Stomach (tissue), 4 donors: ENCODE measurements around the gene IYD.

Experiments
- EP300 ChIP-seq: sonication (generic); formaldehyde crosslinking; IDR thresholded peaks from one replicate; pipeline ENCODE4 v1.6.1; 2017; ENCODE audit warnings: antibody characterized with exemption
- POLR2A ChIP-seq, 4 donors: fragments of 450-650 bp; IDR thresholded peaks; one replicate each; pipeline ENCODE4 v1.6.1; 2016; ENCODE audit warnings: antibody characterized with exemption in 4 of 4, control low read depth in 2 of 4, mild to moderate bottlenecking in 1 of 4, moderate library complexity in 1 of 4
- POLR2AphosphoS5 ChIP-seq, 3 donors: sonication (generic); formaldehyde crosslinking; IDR thresholded peaks; one replicate each; pipeline ENCODE4 v1.6.1; 2016; ENCODE audit warnings: antibody characterized with exemption in 3 of 3
- TF ChIP-seq, protein P1 (sequence below), 7 experiments: fragments of 450-650 bp in 4 of 7; fragments of 200-600 bp in 3 of 7; sonication (generic) in 3 of 7; IDR thresholded peaks; one replicate each; pipeline ENCODE4 v1.5.1; 2016 to 2019; ENCODE audit warnings: antibody characterized with exemption in 7 of 7, control low read depth in 2 of 7, mild to moderate bottlenecking in 1 of 7

DNA sequence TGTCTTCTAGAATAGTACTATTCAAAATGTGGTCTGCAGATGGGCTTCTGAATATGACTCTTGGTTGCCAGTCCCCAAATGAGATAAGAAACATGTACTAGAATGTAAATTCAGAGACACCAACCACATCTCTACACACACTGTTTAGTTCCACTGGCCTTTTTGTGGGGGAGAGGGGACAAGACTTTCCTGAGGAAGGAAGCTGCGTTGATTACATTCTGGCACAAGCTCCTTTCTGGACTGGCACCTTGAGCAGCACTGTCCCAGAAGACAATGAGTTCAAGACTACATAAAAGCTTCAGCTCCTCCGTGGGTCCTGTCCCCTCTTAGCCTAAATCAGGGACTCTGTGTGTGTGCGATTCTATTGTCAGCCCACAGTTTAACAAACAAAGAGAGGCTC lies 6.9 kb upstream of the IYD start:
- TF ChIP-seq, protein P1, sequence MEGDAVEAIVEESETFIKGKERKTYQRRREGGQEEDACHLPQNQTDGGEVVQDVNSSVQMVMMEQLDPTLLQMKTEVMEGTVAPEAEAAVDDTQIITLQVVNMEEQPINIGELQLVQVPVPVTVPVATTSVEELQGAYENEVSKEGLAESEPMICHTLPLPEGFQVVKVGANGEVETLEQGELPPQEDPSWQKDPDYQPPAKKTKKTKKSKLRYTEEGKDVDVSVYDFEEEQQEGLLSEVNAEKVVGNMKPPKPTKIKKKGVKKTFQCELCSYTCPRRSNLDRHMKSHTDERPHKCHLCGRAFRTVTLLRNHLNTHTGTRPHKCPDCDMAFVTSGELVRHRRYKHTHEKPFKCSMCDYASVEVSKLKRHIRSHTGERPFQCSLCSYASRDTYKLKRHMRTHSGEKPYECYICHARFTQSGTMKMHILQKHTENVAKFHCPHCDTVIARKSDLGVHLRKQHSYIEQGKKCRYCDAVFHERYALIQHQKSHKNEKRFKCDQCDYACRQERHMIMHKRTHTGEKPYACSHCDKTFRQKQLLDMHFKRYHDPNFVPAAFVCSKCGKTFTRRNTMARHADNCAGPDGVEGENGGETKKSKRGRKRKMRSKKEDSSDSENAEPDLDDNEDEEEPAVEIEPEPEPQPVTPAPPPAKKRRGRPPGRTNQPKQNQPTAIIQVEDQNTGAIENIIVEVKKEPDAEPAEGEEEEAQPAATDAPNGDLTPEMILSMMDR (IDR thresholded peaks at IDR 0.05): no peak
- TF ChIP-seq POLR2AphosphoS5 (IDR thresholded peaks at IDR 0.05) (no peak), POLR2A (IDR thresholded peaks at IDR 0.05) (no peak), EP300 (no peak)
